ENCODE data around the gene STIP1. TPM values are rescaled to one million over a fixed set of nuclear protein-coding genes. Genes with fewer than 3 reads are reported as not detected.
A peak's percentile ranks its signal among the peaks of the same experiment; 100 is the strongest.

STIP1 gene
- total RNA-seq, 1 donor from 2014 or later, result 113 TPM

GRCh38 chr11:64220798-64221197 is 34.8 kb downstream of the STIP1 start:
- DNase-seq (ENCODE audit: low spot score), result no peak

GRCh38 chr11:64222651-64223000 is 36.7 kb downstream of the STIP1 start:
- DNase-seq (ENCODE audit: low spot score), result no peak

GRCh38 chr11:64223001-64223651 is 37.2 kb downstream of the STIP1 start:
- DNase-seq (ENCODE audit: low spot score), result no peak

- no peak for DNase-seq (ENCODE audit: low spot score)
These were observed 38.4 kb downstream of the STIP1 start for GRCh38 chr11:64224151-64224890.

DNA sequence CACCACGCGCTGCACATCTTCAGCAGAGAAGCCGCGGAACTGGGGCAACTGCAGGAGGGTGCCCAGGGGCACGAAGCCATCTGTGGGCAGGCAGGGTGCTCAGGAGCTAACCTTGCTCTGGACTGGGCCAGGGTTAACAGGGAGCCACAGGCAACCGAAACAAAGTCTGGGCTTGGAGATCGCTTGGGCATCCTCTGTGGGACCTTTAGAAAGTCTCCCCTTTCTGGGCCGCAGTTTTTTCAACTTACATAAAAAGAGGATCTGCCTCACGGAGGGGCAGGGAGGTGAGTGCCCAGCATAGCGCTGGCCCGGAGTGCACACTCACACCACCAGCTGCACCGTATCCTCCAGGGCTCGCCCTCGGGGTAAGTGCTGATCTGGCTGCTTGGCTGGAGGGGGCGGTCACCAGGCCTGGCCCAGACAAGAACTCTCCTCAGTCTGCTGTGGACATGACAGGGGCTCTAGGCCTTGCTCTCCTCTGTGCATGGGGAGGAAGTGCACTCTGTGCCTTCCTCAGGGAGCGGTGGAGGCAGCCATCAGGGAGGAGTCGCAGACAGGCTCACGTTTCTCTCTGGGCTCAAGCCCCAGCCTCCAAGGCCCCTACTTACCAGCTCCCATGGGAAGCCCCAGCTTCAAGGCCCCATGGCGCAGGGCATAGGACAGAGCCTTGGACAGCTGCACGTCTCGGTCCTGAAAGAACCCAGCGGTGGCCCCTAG is 39.1 kb downstream of the STIP1 start:
- no peak for DNase-seq (ENCODE audit: low spot score)

DNA sequence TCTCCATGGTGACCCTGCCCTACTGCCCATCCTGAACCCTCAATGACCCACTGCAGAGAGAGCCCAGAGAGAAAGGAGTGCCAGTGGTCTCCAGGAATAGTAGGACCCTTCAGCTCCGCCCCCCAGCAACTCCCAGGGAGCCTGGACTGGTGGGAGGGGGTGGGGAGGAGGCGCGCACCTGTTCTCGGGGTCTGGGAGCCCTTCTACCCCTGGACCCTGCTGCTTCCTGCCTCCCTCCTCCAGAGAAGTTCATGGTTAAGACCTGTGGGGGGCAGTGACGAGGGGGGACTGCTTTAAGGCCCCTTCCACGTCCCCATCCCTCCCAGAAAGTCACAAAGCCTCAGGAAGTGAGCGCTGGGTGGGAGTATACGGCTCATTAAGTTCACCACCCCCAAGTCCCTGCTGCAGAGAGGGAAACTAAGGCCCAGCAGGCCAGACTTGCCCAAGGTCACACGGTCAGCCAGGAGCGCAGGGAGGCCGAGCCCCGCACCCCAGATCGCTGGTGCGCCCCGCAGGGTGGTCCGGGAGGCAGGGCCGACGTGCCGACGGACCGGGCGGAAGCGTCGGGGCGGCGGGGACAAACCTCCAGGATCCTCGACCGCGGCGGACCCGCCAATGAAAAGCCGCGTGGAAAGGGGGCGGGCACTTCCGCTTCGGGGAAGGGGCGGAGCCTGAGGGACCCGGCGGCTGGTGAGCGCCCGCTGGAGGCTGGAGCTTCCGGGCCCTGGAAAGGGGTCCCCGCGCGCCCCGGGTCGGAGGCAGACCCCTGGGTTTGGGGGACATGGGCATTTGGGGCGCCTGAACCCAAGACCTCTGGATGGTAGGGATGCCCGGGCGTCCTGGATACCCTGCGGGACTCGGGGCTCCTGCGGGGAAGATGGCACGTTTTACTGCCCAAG is 39.9 kb downstream of the STIP1 start, which contains the start of the genes NUDT22 and TRPT1:
TSS of gene NUDT22 (plus strand) at position 667 of the 899 bp plus-strand sequence. CDS start 379 bp downstream, outside the sequence.
TSS of gene TRPT1 (minus strand) at position 579 of the 899 bp plus-strand sequence. CDS start at position 253, 326 bp downstream.
- peak; percentile 98 for DNase-seq (ENCODE audit: low spot score)

DNA sequence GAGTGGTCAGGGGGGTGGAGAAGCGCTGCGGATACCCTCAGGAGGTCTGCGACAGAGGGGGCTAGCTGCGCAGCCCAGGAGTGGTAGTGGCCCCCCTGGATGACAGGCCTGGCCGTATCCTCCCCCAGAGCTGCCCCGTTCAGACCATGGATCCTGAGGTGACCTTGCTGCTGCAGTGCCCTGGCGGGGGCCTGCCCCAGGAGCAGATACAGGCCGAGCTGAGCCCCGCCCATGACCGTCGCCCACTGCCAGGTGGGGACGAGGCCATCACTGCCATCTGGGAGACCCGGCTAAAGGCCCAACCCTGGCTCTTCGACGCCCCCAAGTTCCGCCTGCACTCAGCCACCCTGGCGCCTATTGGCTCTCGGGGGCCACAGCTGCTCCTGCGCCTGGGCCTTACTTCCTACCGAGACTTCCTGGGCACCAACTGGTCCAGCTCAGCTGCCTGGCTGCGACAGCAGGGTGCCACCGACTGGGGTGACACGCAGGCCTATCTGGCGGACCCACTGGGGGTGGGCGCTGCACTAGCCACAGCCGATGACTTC is 40.6 kb downstream of the STIP1 start:
- no peak for DNase-seq (ENCODE audit: low spot score)

- DNase-seq (ENCODE audit: low spot score), result no peak
These were observed 41.5 kb downstream of the STIP1 start for GRCh38 chr11:64227405-64227956.

- DNase-seq (ENCODE audit: low spot score), result no peak
These were observed 43.2 kb downstream of the STIP1 start for GRCh38 chr11:64229090-64229743.

- no peak for DNase-seq (ENCODE audit: low spot score)
These were observed 43.8 kb downstream of the STIP1 start for GRCh38 chr11:64229744-64230170.

DNA sequence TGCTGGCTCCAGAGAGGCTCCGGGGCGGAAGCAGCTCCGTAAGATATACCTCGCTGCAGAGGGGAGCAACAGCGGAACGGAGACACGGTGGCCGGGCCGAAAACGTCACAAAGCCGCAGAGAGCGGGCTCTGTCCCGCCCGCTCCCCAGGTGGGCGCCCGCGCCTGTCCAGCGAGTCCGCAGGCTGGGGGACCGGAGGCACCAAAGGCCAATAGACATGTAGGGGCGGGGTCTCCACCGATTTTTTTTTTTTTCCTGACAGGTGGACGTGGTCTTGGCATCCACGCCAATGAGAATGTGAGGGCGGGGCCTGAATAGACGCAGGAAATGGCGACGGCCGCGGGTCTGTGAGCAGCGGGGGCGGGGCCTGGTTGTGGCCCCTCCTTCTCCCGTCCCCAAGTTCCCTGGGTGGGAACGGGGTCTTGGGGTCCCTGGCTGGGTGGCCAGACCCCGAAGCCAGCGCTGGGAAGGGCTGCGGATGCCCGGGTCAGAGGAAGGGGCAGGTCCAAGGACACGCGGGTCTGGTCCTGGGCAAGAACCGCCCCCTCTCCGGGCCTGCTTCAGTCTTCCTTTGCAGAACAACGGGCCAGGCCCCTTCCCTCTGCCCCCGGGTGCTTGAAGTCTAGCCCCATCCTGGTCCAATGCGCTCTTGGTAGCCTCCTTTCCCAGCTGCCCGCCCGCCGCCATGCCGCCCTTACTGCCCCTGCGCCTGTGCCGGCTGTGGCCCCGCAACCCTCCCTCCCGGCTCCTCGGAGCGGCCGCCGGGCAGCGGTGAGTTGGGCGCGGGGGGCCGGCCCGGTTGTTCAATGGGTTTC is 44.4 kb downstream of the STIP1 start, which contains the start of gene DNAJC4:
TSS of gene DNAJC4 (plus strand) at position 378 of the 814 bp plus-strand sequence. CDS start at position 685, 307 bp downstream.
- DNase-seq (ENCODE audit: low spot score), result no peak

- no peak for DNase-seq (ENCODE audit: low spot score)
These were observed 45.0 kb downstream of the STIP1 start for GRCh38 chr11:64230985-64231365.

DNA sequence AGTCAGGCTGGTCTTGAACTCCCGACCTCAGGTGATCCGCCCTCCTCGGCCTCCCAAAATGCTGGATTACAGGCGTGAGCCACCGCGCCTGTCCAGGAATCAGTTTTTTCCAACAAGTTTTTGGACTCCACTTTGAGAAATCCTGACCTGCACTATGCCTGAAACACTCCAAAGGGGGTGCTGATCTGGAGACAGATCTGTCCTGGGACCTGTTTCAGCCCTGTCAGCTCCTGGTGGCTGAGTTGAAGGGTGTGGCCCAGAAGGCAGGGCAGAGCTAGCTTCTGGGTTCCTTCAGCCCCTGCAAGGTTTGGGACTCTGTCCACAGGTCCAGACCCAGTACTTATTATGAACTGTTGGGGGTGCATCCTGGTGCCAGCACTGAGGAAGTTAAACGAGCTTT is 45.6 kb downstream of the STIP1 start:
- DNase-seq (ENCODE audit: low spot score), result no peak

DNA sequence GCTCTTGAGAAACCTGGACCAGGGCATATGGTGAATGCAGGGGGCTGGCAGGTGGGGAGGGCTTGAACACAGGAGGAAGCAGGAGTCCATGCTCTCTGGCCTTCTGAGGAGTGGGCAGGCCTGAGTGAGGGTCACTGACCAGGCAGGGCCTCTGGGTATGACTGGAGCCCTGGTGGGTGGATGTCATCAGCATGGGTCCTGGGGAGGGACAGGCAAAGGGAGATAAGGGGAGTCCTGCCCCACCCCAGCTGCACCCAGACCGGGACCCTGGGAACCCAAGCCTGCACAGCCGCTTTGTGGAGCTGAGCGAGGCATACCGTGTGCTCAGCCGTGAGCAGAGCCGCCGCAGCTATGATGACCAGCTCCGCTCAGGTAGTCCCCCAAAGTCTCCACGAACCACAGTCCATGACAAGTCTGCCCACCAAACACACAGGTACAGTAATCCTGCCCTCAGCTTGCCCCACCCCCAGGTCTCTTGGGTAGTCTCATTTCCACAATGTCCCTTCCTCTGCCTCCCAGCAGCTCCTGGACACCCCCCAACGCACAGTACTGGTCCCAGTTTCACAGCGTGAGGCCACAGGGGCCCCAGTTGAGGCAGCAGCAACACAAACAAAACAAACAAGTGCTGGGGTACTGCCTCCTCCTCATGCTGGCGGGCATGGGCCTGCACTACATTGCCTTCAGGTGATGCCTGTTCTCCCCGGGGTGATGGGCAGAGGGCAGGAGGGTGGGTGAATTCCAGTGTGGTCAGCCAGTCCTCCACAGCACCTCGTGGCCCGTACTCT is 46.4 kb downstream of the STIP1 start:
- DNase-seq (ENCODE audit: low spot score), result no peak

- no peak for DNase-seq (ENCODE audit: low spot score)
These were observed 47.0 kb downstream of the STIP1 start for GRCh38 chr11:64232967-64233315.

GRCh38 chr11:64233913-64234586 is 48.1 kb downstream of the STIP1 start, which contains the start of gene VEGFB:
VEGFB (plus strand) TSS chr11:64234584; CDS start chr11:64234834, 250 bp downstream.
- no peak for DNase-seq (ENCODE audit: low spot score)

DNA sequence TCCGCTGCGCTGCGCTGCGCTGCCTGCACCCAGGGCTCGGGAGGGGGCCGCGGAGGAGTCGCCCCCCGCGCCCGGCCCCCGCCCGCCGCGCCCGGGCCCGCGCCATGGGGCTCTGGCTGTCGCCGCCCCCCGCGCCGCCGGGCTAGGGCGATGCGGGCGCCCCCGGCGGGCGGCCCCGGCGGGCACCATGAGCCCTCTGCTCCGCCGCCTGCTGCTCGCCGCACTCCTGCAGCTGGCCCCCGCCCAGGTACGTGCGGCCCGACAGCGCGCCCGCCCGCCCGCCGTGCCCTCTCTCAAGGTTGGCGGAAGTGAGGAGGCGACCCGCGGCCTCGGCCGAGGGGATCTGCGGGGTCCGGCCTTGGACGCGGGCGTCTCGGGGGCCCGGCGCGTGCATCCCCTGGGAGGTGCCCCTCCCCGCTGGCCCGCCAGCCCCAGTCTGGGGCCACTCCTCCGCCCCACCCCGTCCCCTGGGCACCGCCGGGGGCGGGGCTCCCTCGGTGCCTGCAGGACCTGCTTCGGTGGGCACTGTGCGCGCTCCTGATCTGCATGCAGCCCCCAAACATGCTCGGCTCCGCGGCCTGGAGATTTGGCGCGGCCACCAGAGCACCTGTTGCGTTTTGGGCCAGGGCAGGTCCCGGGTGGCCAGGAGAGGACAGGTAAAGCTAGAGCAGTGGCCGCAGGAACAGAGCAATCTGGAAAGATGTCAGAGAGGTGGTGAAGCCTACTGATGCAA is 48.8 kb downstream of the STIP1 start:
- DNase-seq (ENCODE audit: low spot score), result no peak
